ENCODE results near the gene FXYD1.

- TF ChIP-seq MAX (IDR thresholded peaks at IDR 0.05; ENCODE audit: insufficient read depth, insufficient read length) (no peak), CTCF (IDR thresholded peaks at IDR 0.05; ENCODE audit: extremely low read depth in 1 of 2, insufficient read depth in 1 of 2, low read depth in 1 of 2, low read length in 2 of 2) (no peak), EZH2 (IDR thresholded peaks at IDR 0.05; ENCODE audit: borderline replicate concordance, low read depth, low read length, severe bottlenecking) (no peak), POLR2A (IDR thresholded peaks at IDR 0.05; ENCODE audit: low read depth, low read length) (no peak)
Measured at GRCh38 chr19:35161434-35161743, 22.8 kb downstream of the FXYD1 start.
